ENCODE measurements around the gene FANCI. TPM values are rescaled to one million over a fixed set of nuclear protein-coding genes. Genes with fewer than 3 reads are reported as not detected.

Gene FANCI
- total RNA-seq, 1 donor from 2014 or later, result 6.7 TPM

DNA sequence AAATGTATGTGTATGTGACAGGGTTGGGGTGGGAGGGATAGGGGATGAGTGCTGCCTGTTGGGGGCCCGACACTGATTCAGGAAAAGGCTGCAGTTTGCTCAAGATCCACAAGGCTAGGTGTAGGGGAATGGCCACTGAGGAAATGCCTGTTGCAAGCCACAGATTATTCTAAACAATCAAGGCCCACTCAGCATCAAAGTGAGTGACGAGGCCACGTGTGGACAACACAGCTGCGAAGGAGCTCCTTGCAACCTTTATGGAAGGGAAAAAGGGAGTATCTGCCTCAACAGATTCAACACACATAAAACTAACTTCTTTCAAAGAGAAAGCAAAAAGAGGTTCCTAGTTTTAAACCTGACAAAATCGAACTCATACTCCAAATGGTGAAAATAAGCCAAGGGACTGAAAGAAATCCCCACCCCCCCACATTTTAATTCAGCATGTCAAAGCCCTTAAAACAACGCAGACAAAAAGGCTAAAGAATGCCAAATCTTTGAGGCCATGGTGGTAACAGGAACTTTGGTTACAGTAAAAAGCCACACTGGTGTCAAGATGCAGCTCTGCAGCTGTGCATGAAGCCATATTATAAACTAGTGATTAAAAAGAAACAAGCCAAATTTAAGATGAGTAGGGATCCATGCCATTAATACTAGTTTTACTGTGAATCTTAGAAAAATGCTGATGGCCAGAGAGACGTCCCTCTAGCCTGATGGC is 87.3 kb downstream of the FANCI start:
- no peak for DNase-seq (ENCODE audit: low spot score)

DNA sequence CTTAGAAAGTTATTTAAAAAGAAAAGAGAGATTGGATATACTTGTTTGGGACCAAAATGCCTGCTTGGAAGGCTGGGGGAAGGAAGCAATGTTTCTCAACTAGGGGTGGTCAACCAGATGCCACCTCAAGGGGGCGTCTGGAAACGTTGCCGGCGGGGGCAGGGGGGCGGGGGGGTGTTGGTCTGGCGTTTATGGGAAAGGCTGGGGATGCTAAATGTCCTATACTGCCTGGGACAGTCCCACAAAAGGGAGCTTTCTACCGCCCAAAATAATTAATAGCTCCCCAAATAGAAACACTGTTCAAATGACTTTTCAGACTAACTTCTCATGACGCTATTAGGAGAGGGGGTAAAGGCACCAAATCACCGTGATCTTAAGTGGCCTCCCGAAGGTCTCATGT is 88.7 kb downstream of the FANCI start:
- DNase-seq (ENCODE audit: low spot score), result no peak

DNA sequence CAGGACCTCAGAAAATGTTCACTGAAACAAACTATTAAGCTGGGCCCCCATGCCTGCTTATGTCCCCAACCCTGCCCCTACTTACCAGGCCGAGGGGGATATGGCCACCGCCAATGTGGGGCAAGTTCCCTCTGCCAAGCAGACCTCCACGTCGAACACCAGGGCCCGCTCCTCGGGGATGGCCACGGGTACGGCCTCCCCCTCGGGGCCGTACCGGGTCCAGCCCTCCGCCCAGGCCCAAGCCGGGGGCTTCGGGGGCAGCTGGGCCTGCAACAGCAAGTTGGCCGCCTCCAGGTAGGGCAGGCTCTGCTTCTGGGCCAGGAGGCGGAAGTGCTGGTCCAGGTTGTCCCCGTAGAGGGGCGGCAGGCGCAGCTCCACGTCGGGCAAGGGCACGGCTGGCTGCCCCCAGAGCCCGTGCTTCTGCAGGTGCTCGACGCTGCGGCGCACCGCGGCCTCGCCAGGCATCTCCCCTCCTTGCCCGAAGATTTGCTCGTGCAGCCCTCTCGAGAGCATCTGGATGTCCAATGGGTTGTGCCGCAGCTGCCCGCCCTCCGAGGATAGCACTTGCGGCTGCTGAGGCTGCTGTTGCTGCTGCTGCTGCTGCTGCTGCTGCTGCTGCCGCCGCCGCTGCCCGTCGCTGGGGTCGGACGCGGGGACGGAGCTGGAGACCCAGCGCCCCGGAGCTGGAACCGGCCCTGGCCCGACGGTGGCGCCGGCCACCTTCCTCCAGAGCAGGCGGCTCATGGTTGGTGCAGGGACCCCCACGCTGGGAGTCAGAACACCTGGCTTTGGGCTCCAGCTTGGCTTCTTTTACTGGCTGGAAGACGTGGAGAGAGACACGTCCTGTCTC is 89.5 kb downstream of the FANCI start:
- no peak for DNase-seq (ENCODE audit: low spot score)

DNA sequence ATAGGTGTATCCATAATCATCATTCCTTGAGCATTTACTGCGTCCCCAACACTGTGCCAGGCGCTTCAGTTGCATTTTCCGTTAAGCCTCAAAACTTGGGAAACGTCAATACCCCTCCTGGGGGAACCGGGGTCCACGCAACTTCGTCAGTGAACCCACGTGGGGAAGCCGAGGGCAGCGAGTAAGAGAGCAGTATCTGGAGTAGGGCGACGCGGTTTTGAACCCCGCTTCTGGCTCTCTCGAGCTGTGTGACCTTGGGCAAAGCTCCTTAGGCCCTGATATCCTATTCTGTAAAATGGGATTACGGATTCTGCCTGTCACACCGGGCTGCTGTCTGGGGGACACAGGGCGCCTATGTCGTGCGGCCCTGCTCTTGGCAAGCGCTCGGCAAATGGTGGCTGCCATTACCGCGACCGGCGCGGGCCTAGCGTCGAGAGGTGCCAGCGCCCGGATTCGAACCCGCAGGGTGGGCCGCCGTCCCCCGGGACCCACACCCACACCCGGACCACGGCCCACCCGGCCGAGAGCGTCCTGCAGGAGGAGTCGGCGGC is 90.3 kb downstream of the FANCI start:
- no peak for DNase-seq (ENCODE audit: low spot score)

DNA sequence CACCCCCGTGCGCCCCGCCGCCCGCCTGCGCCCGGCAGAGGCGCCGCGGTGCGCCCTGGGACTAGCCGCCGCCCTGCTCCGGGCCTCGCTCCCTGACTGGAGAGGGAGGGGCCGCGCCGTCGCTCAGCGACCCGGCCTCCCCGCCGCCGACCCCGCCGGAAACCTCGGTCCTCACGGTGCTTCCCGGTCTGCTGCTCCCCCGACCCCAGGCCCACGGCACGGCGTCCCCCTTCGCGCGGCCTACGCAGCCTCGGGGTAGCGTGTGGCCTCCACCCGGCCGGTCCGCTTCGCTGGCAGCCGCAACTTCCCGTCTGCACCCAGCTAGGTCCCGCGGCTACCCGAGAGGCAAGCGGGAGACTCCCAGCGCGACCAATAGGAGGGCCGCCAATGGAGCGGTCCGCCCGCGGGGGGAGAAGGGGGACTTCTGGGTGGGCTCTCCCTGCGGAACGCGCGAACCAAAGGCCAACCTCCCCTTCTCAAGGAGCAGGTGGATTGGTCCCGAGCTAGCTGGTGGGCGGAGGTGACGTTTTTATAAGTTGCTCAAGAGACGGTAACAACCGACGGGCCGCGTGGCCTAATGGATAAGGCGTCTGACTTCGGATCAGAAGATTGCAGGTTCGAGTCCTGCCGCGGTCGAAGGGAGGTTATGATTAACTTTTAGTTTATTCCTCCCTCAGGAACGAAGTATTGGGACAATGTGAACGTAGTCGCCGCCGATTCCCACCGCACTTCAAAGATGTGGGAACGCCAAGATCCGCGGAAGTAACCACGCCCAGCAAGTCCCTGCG is 90.9 kb downstream of the FANCI start, which contains the start of gene POLG:
Gene POLG (minus strand): TSS at position 315 of the 788 bp plus-strand sequence. CDS start 1,070 bp downstream, outside the sequence.
- peak; percentile 99 for DNase-seq (ENCODE audit: low spot score)

DNA sequence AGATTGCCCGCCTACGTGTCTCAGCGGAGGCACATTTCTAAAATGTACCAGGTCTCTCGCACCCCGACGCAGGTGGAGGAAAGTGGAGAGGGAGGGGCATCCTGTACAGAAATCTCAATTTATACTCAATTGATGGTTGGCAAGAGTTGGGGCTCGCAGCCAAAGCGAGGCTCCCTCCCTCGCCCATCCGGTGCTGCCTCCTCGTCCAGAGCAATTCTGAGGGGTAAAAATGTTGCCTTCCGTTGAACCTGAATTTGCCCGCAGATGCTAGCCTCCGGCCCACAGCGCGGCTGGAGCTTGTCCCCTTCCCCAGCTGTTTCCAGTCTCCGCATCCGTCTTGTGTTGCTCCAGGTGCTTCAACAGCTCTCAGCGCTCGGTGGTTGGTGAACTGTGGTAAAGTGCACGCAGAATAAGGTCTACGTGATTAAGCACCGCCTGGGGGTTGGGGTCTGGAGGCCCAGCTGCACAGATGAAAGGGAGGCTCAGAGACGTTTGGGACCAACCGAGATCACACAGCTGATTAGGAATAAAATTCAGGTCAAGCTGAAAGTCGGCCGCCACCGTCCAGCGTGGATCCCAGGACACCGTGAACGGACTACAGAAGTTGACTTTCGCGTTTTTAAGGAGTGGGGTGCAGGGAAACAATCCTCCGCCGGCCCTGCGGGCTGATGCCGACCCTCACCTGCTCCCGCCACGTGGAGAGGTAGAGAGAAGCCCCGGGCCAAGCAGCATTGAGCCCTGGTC is 91.7 kb downstream of the FANCI start:
- DNase-seq (ENCODE audit: low spot score), result peak; percentile 38

DNA sequence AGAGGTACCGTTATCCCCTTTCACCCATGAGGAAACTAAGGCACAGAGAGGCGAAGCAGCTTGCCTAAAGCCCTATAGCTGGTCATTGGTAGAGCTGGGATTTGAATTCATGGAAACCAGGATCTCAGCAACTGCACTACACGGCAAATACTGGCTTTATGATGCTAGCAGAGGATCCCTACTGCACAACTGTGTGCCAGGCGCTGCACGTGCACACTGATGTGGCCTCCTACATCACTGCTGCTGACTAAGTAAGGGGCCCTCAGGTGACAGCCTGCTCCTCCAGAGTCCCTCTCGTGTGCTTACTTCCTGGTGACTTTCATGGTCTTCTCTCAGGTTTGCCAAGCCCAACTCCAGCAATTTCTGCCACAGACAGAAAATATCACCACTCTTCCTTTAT is 94.3 kb downstream of the FANCI start:
- DNase-seq (ENCODE audit: low spot score), result no peak

DNA sequence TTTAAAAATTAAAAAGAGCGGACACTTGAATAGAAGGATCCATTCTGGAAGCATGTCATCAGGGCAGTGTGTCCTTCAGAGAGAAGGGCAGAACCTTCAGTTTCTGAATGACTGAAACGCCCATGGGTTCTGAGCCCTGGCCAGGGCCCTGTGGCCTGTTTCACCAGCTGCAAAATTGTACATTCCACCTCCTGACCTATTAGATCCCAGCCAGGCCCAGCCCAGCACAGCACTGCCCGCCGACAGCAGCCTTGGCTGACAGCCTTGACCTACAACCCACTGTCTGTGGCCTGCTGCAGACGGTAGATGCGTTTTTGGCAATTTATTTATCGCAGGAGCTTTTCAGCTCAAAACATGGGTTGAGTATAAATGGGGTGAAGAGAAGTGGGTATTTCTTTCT is 96.8 kb downstream of the FANCI start:
- DNase-seq (ENCODE audit: low spot score), result no peak

DNA sequence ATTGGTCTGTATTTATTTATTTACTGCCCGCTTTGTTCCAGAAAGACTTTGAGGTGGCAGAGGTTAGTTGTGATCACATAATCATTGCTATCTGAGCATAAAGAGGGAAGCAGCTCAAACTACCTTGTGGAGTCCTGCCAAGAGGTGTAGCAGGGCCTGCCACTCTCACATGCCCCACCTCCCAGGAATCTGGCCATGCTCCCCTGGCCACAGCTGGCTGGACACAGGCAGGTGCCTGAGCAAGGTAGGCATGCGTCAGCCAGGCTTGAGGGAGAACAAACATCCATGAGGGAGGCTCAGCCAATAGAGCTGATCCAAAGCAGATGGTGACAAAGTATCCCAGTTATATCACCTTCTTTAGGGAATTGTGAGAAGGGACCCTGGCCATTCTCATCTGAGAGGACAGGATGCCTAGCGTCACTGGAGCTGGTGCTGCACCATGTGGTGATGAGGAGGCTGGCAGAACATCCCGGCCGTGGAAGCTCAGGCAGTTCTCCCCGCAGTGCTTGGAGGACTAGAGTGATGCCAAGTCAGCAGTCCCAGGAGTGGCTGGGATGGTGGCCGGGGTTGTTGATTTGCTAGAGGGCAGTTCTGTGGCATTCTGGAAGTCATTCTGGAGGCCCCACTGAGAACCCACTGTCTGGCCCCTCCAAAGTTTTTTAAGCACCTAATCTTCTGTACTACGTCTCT is 97.7 kb downstream of the FANCI start:
- DNase-seq (ENCODE audit: low spot score), result no peak

DNA sequence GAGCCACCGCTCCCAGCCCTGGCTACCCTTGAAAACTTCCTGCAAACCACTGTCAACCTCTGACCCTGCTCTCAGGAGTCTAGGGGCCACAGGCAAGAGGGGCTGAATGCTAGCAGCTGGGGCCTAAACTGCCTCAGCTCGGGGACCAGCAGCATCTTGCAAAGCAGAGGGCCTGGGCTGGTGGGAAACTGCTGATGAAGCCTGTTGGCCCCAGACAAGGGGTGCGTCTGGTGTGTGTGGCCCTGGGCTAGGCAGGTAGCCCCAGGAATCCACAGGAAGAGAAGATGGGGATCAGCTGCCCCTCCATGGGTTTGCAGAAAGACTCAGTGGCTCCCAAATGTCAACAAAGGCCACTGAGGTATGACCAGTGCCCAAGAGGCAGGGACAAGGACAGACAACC is 99.1 kb downstream of the FANCI start:
- no peak for DNase-seq (ENCODE audit: low spot score)

DNA sequence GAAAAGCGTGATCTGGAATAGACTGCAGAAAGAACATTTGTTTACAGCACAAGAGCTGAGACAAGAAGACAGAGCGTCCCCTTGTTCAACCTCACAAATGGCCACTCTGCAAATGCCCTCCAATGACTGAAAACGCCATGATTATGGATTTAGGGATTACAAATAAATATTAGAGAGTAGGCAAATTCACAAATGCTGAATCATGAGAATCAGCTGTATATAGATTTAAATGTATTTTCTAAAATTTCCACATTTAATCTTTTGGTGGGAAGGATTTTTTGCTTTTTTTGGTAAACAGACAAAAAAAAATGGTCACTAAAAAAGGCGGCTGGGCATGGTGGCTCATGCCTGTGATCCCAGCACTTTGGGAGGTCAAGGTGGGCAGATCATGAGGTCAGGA is 101.5 kb downstream of the FANCI start:
- no peak for DNase-seq (ENCODE audit: low spot score)

DNA sequence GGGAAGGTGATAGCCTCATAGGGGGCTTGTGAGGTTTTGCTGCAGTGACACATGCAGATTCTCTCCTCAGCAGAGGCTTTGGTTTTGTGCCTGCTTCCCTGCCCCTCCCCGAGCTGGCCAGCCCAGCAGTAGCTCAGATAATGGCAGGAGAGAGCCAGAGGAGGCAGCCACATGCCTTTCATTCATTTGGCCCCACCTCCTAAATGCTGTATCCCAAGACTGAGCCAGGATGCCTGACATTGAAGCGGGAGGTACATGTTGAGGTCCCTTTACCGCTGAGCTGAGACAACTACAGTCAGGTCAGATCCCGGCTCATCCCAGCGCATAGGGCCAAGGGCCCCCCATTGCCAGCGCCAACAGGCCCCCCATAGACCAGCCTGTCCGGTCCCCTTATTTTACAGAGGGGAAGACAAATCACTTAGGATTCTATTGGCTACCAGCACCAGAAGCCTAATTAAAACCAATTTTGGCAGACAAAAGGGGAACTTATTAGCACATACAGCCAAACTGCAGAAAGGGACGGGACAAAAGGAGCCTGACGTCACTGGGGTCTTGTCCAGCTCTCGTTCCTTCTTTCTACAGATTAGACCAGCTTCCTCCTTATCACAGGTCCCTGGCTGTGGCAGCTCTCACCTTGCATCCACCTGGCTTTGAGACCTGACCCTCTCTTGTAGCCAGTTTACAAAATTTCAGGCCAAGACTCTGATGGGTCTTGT is 102.9 kb downstream of the FANCI start:
- DNase-seq (ENCODE audit: low spot score), result no peak

DNA sequence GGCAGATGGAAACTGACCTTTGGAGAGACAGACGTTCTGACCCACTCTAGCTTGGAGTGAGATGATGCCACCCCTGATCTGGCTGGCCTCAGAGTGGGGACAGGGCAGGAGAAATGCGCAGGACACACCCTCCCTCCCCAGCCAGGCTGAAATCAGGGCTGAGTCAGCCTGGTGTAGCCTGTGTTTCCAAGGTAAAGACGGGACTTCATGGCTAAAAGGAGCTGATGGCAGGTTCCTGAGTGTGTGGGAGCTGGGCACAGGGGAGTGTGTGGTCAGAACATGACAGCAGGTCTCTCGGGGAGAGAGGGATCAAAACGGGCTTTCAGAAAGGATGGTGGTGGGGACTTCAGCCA is 105.4 kb downstream of the FANCI start:
- no peak for DNase-seq (ENCODE audit: low spot score)

DNA sequence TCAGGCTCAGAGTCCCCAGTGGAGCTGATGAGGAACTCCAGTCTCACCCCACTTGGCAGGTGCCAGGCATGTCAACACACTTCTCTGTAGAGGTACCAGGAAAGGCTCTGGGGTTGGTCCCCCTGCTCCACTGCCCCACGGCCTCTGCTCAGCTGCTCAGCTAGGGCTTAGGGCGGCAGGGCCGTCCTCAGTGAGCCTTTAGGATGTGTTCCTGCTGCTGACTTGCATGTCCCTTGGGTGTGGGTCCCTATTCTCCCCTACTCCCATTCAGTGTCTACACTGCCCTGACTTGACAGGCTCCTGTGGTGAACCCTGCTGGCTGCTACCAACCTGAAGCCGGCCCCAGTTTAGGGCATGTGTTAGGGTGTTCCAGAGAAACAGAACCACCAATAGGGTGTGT is 108.7 kb downstream of the FANCI start:
- DNase-seq (ENCODE audit: low spot score), result no peak

DNA sequence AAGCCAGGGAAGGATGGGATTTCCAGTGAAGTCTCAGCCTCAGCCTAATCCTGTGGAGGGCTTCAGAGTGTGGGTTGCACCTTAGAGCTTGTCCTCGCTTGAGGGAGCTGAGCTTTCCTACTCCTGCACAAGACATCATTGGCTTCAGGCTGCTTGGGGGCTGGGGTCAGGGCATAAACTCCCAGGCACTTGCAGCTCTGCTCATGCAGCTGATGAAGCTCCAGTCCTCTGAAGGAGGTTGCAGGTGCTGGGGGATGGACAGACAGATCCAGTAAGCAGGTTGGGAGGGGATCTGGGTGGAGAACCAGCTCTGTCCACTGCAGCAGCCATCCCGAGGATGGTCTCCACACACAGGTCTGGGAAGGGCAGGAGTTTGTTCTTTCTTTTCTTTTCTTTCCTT is 110.2 kb downstream of the FANCI start:
- DNase-seq (ENCODE audit: low spot score), result no peak

DNA sequence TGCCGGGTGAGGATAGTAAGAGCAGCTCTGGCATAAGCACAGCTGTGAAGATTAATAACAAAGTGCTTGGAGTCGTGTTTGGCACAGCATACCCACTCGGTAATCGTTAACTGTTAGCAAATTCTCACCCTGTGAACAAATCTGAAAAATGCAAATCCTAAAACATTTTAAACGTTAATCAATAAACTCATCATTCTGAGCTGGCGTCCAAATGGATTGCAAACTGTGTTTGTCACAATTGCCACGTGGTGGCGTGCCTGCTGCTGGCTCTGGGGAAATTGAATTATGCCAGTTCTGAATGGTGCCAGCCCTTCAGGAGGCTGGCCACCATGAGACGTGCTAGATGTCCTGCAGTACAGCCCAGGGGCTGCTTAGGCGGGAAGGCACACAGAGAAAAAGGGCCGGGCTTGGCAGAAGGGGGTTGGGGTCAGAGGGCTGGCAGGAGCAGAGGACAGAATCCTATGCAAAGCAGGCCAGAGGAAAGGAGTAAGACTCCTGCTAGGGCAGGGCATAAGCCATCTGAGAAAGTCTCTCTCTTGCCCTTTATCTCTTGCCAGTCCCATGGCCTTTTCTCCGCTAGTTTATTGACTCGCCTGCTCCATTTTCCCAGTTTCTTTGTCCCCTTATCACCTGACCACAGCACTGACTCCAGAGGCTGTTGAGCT is 113.0 kb downstream of the FANCI start:
- DNase-seq (ENCODE audit: low spot score), result no peak

DNA sequence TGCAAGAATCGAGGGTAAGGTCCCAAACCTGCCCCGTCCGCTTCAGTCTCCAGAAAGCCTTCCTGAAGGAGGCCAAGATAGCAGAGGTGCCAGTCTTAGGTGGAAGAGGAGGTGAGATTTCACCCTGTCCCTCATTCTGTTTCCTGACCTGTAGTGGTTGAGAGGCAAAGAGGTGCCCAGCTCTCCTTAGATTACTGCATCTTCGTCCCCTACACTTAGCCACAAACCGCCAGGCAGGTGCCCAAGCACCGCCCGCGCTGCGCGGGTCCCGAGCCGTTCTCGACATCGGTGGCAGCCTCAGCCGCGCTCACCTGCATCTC is 114.6 kb downstream of the FANCI start:
- DNase-seq (ENCODE audit: low spot score), result no peak

DNA sequence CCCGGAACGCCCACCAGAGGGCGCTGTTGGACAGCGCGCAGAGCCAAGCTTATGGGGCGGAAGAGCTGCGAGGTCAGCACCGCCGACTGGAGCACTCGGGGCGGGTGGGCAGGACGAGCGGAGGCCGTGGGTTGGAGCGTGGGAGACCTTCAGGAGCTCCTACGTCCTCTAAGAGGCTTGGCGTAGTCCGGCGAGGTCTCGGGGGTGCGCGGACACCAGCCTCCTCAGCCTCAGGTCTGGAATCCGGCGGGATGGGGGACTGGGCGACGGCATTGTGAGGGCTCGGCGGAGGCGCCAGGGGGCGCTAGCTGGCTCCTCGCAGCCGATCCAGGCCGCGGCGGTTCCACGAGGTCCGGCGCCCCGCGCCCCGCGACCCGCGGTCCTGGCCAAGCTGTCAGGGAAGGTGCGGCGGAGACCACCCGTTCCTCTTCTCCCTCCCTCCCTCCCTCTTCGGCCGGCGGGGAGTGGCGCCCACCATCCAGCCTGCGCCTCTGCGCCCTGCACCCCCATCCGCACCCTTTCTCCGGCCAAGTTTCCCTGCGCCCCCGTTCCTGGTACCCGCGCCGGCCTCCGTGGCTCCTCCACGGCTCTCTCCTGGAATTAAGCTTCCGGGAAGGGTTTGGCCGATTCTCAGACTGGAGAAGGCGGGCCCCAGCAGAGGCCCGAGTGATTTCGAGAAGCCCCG is 115.1 kb downstream of the FANCI start:
- DNase-seq (ENCODE audit: low spot score), result peak; percentile 69
